Neutrophil (primary cell): ENCODE data around the gene TKT.

Experiments
- H3K27ac ChIP-seq: fragments of 200-600 bp; sonication (generic); 2 replicates; pipeline ENCODE4 v1.5.1; 2016; ENCODE audit warnings: mild to moderate bottlenecking, moderate library complexity
- H3K27me3 ChIP-seq: fragments of 200-600 bp; sonication (generic); 2 replicates; pipeline ENCODE4 v1.6.0; 2016; ENCODE audit warnings: mild to moderate bottlenecking
- H3K36me3 ChIP-seq: fragments of 200-600 bp; sonication (generic); 2 replicates; pipeline ENCODE4 v1.5.1; 2017
- H3K4me1 ChIP-seq, 2 experiments: fragments of 200-600 bp in 1 of 2; sonication (generic) in 1 of 2; 1 replicate in 1 of 2; 2 replicates in 1 of 2; pipeline versions ENCODE4 v1.5.1 to v1.6.1; 2013 to 2016; ENCODE audit warnings: low read depth in 1 of 2, low read length in 1 of 2, mild to moderate bottlenecking in 1 of 2, moderate library complexity in 1 of 2; ENCODE audit not compliant: control insufficient read depth in 1 of 2, insufficient read depth in 1 of 2
- H3K4me3 ChIP-seq, 2 experiments: fragments of 200-600 bp in 1 of 2; sonication (generic) in 1 of 2; 1 replicate in 1 of 2; 2 replicates in 1 of 2; pipeline ENCODE4 v1.5.1; 2013 to 2016; ENCODE audit warnings: low read depth in 1 of 2, low read length in 1 of 2, mild to moderate bottlenecking in 1 of 2, moderate library complexity in 1 of 2
- H3K9me3 ChIP-seq: fragments of 200-600 bp; sonication (generic); 2 replicates; pipeline ENCODE4 v1.5.1; 2016
- CTCF ChIP-seq: fragments of 200-600 bp; sonication (generic); IDR thresholded peaks from 2 replicates; pipeline ENCODE4 v1.5.1; 2016; ENCODE audit warnings: antibody characterized with exemption

TKT gene

GRCh38 chr3:53182764-53183355, 73.0 kb downstream of the TKT start:
- Histone ChIP-seq H3K27ac (no peak overlapping the region), H3K27me3 (no peaks in the 10 kb centered on the region), H3K9me3 (no peaks in the 10 kb centered on the region), H3K4me1 (peaks cover 9 to 11% of the 10 kb centered on the region in 2 experiments), H3K36me3 (peaks cover 100% of the 10 kb centered on the region), H3K4me3 (no peak overlapping the region)
- TF ChIP-seq CTCF = no peak

- Histone ChIP-seq H3K27me3 (no peaks in the 10 kb centered on the region), H3K27ac (peak overlapping the region; percentile 60), H3K4me1 (peaks cover 10 to 16% of the 10 kb centered on the region in 2 experiments), H3K36me3 (peaks cover 87% of the 10 kb centered on the region), H3K9me3 (no peaks in the 10 kb centered on the region), H3K4me3 (no peak overlapping the region)
- no peak for TF ChIP-seq CTCF
Measured at GRCh38 chr3:53181528-53181927, 74.3 kb downstream of the TKT start.

- Histone ChIP-seq H3K27ac (peak overlapping the region; percentile 60), H3K36me3 (peaks cover 86% of the 10 kb centered on the region), H3K4me3 (no peak overlapping the region), H3K4me1 (peaks cover 15 to 21% of the 10 kb centered on the region in 2 experiments), H3K9me3 (no peaks in the 10 kb centered on the region), H3K27me3 (no peaks in the 10 kb centered on the region)
- TF ChIP-seq CTCF = no peak
Measured at GRCh38 chr3:53181024-53181371, 74.8 kb downstream of the TKT start.

GRCh38 chr3:53180305-53181023, 75.4 kb downstream of the TKT start:
- no peaks in the 10 kb centered on the region for H3K9me3 ChIP-seq
- no peak overlapping the region for H3K4me3 ChIP-seq
- no peak for TF ChIP-seq CTCF
- H3K27ac ChIP-seq = peak overlapping the region; percentile 60
- H3K36me3 ChIP-seq = peaks cover 86% of the 10 kb centered on the region
- H3K4me1 ChIP-seq = peaks cover 21 to 26% of the 10 kb centered on the region in 2 experiments
- no peaks in the 10 kb centered on the region for H3K27me3 ChIP-seq

- no peak for TF ChIP-seq CTCF
- Histone ChIP-seq H3K27ac (peak overlapping the region; percentile 60), H3K4me3 (no peak overlapping the region), H3K36me3 (peaks cover 86% of the 10 kb centered on the region), H3K4me1 (peaks cover 30 to 35% of the 10 kb centered on the region in 2 experiments), H3K27me3 (no peaks in the 10 kb centered on the region), H3K9me3 (no peaks in the 10 kb centered on the region)
Measured at GRCh38 chr3:53179580-53179979, 76.2 kb downstream of the TKT start.
